Suppressor macrophage (primary cell): ENCODE results near the gene MGME1.
A peak's percentile ranks its signal among the peaks of the same experiment; 100 is the strongest.

ENCODE experiments used
- DNase-seq, 4 experiments: peaks; one replicate each; pipeline ENCODE4 v3.0.0-alpha.2; 2020 to 2022

MGME1 gene

GRCh38 chr20:17960927-17961586 is 7.8 kb upstream of the MGME1 start:
- DNase-seq = peak; percentile 18 to 67 (median 44)

DNA sequence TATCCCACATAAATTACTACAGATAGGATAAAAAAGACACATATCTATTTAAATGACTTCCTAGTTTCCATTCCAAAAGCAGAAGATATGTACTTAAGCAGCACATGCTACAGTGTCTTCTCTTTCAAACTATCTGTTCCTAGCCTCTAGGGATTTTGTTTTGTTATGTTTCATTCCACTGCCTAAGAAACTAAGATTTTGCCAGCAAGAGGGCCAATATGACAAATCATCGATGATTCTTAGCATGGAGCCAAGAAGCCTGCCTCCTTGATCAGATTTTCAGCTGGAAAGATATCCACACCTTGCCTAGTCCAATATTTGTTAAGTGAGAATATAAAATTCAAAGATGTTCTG is 7.3 kb upstream of the MGME1 start:
- DNase-seq = peak in 2 of 4 experiments; percentile 49 to 53

- no peak for DNase-seq
Observed at GRCh38 chr20:17963114-17963897, 5.5 kb upstream of the MGME1 start.

GRCh38 chr20:17964073-17964472 is 4.7 kb upstream of the MGME1 start:
- no peak for DNase-seq

GRCh38 chr20:17964632-17965031 is 4.2 kb upstream of the MGME1 start:
- no peak for DNase-seq

DNA sequence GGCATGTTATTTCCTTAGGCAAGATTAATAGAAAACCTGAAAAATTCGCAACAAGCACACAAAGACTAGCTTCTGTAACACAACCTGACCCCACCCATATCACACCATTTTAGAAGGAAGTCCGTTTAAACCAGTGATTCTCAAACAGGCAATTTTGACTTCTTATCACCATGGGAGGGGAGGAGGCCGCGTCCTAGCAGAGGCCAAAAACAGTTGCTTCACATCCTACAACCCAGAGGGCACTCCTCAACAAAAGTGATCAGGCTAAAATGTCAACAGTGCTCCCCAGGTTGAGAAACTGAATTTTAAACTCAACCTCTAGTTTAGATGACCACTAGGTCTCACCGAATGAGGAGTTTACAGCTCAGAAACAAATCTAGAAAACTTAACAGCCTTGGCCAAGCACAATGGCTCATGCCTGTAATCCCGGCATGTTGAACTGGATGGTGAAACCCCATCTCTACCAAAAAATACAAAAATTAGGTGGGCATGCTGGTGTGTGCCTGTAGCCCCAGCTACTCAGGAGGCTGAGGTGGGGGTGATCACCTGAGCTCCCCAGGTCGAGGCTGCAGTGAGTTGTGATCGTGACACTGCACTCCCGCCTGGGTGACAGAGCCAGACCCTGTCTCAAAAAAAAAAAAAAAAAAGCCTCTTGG is 3.6 kb upstream of the MGME1 start:
- peak; percentile 28 to 67 (median 58) for DNase-seq

- peak; percentile 34 to 72 (median 56) for DNase-seq
Observed at GRCh38 chr20:17966432-17967310, 2.1 kb upstream of the MGME1 start.

- peak; percentile 28 to 70 (median 46) for DNase-seq
Observed at GRCh38 chr20:17967521-17968365, 1.1 kb upstream of the MGME1 start.

GRCh38 chr20:17969278-17969883 is 563 bp downstream of the MGME1 start:
- peak; percentile 52 to 65 (median 58) for DNase-seq

DNA sequence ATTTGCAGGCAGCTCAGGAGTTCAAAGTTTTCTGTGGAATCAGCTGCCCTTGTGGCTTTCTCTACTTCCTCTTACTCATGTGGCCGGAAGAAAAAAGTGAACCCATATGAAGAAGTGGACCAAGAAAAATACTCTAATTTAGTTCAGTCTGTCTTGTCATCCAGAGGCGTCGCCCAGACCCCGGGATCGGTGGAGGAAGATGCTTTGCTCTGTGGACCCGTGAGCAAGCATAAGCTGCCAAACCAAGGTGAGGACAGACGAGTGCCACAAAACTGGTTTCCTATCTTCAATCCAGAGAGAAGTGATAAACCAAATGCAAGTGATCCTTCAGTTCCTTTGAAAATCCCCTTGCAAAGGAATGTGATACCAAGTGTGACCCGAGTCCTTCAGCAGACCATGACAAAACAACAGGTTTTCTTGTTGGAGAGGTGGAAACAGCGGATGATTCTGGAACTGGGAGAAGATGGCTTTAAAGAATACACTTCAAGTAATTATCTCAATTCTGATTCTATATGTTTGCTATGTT is 1.1 kb downstream of the MGME1 start:
- peak; percentile 76 to 92 (median 85) for DNase-seq

DNA sequence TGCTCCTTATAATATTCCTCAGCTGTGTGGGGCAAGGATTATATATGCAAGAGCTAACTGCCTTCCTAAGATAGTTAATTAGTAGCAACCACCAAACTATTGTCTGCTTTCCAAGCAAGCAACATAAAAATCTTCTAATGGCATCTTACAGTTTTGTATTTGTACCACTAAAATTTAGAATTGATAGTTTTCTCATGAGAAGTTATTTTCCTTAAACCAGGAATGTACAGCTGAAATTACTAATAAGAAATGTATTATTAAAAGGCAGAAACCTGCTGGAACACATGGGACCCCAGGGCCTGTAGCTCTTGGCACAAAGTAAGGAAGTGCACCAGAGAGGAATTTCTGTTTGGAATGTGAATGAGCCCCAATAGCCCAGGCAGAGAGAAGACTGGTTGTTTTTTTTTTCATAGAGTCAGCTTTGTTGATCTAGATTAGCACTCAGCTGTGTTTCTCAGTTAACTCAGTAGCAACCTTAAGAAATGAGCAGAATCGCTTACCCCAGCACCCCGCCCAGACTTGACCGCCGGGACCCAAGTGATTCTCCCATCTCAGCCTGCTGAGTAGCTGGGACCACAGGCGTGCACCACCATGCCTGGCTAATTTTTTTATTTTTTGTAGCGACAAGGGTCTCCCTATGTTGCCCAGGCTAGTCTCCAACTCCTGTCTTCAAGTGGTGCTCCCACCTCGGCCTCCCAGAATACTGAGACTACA is 2.6 kb downstream of the MGME1 start:
- no peak for DNase-seq

DNA sequence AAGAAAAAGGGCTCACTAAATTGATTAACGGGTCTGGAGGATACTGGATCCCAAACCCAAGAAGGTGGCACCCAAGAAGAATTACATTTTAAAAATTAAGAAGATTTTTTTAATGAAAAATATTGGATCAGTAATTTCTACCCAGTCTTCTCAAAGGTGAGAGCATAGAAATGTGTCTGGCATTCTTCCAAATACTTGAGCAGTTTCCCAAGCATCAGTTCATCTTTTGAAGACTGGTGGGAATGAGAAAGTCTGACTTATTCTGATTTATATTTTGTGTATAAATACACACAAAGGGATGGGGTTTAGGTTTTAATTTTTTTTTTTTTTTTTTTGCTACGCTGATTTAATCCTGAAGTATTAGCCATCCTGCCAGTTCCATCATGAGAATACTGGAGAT is 3.3 kb downstream of the MGME1 start:
- no peak for DNase-seq

GRCh38 chr20:17976305-17976704 is 7.5 kb downstream of the MGME1 start:
- no peak for DNase-seq

GRCh38 chr20:17985388-17986018 is 16.7 kb downstream of the MGME1 start:
- DNase-seq = peak in 1 of 4 experiments; percentile 28

DNA sequence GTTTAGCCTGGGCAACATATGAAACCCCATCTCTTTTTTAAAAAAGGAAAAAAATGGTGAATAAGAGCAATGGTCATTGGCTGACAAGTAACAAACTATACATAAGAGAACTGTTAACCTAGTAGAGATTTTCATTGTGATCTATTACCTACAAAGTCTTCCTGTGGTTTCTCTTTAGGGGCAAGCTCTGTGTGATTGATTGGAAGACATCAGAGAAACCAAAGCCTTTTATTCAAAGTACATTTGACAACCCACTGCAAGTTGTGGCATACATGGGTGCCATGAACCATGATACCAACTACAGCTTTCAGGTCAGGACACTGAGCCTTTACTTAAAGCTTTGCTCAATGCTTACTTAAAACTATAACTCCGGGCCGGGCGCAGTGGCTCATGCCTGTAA is 19.2 kb downstream of the MGME1 start:
- DNase-seq = no peak

GRCh38 chr20:17990278-17990972 is 21.6 kb downstream of the MGME1 start:
- no peak for DNase-seq

- DNase-seq = no peak
Observed at GRCh38 chr20:17992224-17992637, 23.4 kb downstream of the MGME1 start.

GRCh38 chr20:17992847-17993513 is 24.2 kb downstream of the MGME1 start:
- DNase-seq = peak in 1 of 4 experiments; percentile 8
